ENCODE data around the gene RNF115.

RNF115 gene

GRCh38 chr1:145730900-145731299, 93.0 kb downstream of the RNF115 start:
- H3K27me3 ChIP-seq (ENCODE audit: insufficient read depth, poor library complexity, severe bottlenecking): no peaks in the 10 kb centered on the region
- H3K4me3 ChIP-seq (replicated peaks; ENCODE audit: insufficient read depth, low read length): no peak overlapping the region
- no peak for DNase-seq (ENCODE audit: low read depth in 1 of 2, low spot score in 1 of 2)
- no peak overlapping the region for H3K27ac ChIP-seq (replicated peaks)
- TF ChIP-seq POLR2AphosphoS5 (IDR thresholded peaks at IDR 0.05; ENCODE audit: low read depth) (no peak), GABPA (IDR thresholded peaks at IDR 0.05; ENCODE audit: low read depth) (no peak), SPI1 (IDR thresholded peaks at IDR 0.05; ENCODE audit: borderline replicate concordance, low read depth) (no peak)
- TF ChIP-seq, protein P1, sequence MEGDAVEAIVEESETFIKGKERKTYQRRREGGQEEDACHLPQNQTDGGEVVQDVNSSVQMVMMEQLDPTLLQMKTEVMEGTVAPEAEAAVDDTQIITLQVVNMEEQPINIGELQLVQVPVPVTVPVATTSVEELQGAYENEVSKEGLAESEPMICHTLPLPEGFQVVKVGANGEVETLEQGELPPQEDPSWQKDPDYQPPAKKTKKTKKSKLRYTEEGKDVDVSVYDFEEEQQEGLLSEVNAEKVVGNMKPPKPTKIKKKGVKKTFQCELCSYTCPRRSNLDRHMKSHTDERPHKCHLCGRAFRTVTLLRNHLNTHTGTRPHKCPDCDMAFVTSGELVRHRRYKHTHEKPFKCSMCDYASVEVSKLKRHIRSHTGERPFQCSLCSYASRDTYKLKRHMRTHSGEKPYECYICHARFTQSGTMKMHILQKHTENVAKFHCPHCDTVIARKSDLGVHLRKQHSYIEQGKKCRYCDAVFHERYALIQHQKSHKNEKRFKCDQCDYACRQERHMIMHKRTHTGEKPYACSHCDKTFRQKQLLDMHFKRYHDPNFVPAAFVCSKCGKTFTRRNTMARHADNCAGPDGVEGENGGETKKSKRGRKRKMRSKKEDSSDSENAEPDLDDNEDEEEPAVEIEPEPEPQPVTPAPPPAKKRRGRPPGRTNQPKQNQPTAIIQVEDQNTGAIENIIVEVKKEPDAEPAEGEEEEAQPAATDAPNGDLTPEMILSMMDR (IDR thresholded peaks at IDR 0.05; ENCODE audit: insufficient read depth, low read length): no peak
- TF ChIP-seq, protein P2, sequence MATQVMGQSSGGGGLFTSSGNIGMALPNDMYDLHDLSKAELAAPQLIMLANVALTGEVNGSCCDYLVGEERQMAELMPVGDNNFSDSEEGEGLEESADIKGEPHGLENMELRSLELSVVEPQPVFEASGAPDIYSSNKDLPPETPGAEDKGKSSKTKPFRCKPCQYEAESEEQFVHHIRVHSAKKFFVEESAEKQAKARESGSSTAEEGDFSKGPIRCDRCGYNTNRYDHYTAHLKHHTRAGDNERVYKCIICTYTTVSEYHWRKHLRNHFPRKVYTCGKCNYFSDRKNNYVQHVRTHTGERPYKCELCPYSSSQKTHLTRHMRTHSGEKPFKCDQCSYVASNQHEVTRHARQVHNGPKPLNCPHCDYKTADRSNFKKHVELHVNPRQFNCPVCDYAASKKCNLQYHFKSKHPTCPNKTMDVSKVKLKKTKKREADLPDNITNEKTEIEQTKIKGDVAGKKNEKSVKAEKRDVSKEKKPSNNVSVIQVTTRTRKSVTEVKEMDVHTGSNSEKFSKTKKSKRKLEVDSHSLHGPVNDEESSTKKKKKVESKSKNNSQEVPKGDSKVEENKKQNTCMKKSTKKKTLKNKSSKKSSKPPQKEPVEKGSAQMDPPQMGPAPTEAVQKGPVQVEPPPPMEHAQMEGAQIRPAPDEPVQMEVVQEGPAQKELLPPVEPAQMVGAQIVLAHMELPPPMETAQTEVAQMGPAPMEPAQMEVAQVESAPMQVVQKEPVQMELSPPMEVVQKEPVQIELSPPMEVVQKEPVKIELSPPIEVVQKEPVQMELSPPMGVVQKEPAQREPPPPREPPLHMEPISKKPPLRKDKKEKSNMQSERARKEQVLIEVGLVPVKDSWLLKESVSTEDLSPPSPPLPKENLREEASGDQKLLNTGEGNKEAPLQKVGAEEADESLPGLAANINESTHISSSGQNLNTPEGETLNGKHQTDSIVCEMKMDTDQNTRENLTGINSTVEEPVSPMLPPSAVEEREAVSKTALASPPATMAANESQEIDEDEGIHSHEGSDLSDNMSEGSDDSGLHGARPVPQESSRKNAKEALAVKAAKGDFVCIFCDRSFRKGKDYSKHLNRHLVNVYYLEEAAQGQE (IDR thresholded peaks at IDR 0.05; ENCODE audit: insufficient replicate concordance, low read depth): no peak

- TF ChIP-seq POLR2AphosphoS5 (IDR thresholded peaks at IDR 0.05; ENCODE audit: low read depth): no peak
- no peak for TF ChIP-seq GABPA (IDR thresholded peaks at IDR 0.05; ENCODE audit: low read depth)
- no peak for TF ChIP-seq SPI1 (IDR thresholded peaks at IDR 0.05; ENCODE audit: borderline replicate concordance, low read depth)
- TF ChIP-seq, protein P1 (IDR thresholded peaks at IDR 0.05; ENCODE audit: insufficient read depth, low read length): no peak
- TF ChIP-seq, protein P2 (IDR thresholded peaks at IDR 0.05; ENCODE audit: insufficient replicate concordance, low read depth): no peak
- no peak for DNase-seq (ENCODE audit: low read depth in 1 of 2, low spot score in 1 of 2)
- no peak overlapping the region for H3K4me3 ChIP-seq (replicated peaks; ENCODE audit: insufficient read depth, low read length)
- H3K27me3 ChIP-seq (ENCODE audit: insufficient read depth, poor library complexity, severe bottlenecking): no peaks in the 10 kb centered on the region
- H3K27ac ChIP-seq (replicated peaks): no peak overlapping the region
Observed at GRCh38 chr1:145730467-145730866, 93.4 kb downstream of the RNF115 start.

GRCh38 chr1:145729666-145730436, 94.0 kb downstream of the RNF115 start:
- TF ChIP-seq GABPA (IDR thresholded peaks at IDR 0.05; ENCODE audit: low read depth) (no peak), POLR2AphosphoS5 (IDR thresholded peaks at IDR 0.05; ENCODE audit: low read depth) (no peak), SPI1 (IDR thresholded peaks at IDR 0.05; ENCODE audit: borderline replicate concordance, low read depth) (no peak)
- TF ChIP-seq, protein P2 (IDR thresholded peaks at IDR 0.05; ENCODE audit: insufficient replicate concordance, low read depth): no peak
- TF ChIP-seq, protein P1 (IDR thresholded peaks at IDR 0.05; ENCODE audit: insufficient read depth, low read length): no peak
- no peaks in the 10 kb centered on the region for H3K27me3 ChIP-seq (ENCODE audit: insufficient read depth, poor library complexity, severe bottlenecking)
- no peak overlapping the region for H3K27ac ChIP-seq (replicated peaks)
- no peak overlapping the region for H3K4me3 ChIP-seq (replicated peaks; ENCODE audit: insufficient read depth, low read length)
- no peak for DNase-seq (ENCODE audit: low read depth in 1 of 2, low spot score in 1 of 2)

Data from HL-60 (cell line).